VCaP (cell line): ENCODE data around the gene IGSF9B.

Source experiments
- H3K27ac ChIP-seq: fragments of 450-650 bp; 2 replicates; pipeline ENCODE4 v1.5.1; 2017
- TF ChIP-seq, protein P1 (sequence below): fragments of 450-650 bp; conservative IDR thresholded peaks from 2 replicates; pipeline ENCODE4 v1.5.1; 2017; ENCODE audit warnings: mild to moderate bottlenecking, moderate library complexity

The IGSF9B gene

DNA sequence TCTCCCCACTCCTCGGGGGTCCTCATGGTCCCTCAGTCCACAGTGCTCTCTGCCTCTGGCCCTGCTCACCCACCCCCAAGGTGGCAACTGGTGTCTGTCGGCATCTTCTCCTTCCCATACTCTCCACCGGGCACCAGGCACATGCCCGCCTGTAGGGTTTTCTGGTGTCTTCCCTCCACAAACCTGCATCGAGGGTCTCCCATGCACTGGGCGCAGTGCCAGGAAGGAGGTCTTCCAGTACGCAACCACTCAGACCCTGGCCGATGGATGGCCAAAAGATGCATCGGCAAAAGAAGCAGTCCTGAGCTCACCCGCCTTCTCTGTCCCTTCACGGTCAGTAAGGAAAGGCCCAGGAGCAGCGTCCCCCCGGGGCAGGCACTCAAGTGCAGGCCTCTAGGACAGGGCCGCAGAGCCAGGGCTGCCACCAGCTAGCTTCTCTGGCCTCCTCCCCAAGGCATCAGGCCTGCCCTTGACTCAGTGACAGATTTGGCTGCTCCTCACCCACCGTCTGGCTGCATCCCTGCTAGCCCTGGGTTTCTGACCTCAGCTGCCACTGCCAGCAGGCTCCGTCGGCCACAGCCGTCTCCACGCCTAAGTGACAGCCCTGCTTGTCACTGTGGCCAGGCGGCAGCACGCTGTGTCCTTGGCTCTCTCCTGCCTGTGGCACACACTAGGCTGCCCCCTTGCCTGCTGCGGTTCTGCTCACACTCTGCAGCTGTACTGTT lies 32.1 kb upstream of the IGSF9B start:
- no peak overlapping the region for H3K27ac ChIP-seq
- TF ChIP-seq, protein P1, sequence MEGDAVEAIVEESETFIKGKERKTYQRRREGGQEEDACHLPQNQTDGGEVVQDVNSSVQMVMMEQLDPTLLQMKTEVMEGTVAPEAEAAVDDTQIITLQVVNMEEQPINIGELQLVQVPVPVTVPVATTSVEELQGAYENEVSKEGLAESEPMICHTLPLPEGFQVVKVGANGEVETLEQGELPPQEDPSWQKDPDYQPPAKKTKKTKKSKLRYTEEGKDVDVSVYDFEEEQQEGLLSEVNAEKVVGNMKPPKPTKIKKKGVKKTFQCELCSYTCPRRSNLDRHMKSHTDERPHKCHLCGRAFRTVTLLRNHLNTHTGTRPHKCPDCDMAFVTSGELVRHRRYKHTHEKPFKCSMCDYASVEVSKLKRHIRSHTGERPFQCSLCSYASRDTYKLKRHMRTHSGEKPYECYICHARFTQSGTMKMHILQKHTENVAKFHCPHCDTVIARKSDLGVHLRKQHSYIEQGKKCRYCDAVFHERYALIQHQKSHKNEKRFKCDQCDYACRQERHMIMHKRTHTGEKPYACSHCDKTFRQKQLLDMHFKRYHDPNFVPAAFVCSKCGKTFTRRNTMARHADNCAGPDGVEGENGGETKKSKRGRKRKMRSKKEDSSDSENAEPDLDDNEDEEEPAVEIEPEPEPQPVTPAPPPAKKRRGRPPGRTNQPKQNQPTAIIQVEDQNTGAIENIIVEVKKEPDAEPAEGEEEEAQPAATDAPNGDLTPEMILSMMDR, result no peak

DNA sequence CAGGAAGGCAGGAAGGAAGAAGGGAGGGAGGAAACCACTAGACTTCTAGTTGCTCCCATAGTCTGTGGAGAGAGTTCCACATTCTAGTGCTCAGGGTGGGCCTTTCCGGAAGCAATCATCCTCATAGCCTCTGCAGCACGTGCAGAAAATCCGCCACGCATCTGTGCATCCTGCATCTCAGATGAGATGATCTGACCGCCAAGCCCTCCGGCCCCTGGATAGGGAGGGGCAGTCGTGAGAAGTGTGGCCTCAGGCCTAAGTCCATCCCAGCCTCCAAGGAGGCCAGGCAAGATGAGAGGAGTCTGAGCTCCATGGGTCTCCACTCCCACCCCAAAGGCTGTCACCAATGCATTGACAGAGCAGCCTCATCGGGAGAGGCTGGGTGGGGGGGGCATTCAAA lies 30.4 kb upstream of the IGSF9B start:
- TF ChIP-seq, protein P1, result no peak
- no peak overlapping the region for H3K27ac ChIP-seq

DNA sequence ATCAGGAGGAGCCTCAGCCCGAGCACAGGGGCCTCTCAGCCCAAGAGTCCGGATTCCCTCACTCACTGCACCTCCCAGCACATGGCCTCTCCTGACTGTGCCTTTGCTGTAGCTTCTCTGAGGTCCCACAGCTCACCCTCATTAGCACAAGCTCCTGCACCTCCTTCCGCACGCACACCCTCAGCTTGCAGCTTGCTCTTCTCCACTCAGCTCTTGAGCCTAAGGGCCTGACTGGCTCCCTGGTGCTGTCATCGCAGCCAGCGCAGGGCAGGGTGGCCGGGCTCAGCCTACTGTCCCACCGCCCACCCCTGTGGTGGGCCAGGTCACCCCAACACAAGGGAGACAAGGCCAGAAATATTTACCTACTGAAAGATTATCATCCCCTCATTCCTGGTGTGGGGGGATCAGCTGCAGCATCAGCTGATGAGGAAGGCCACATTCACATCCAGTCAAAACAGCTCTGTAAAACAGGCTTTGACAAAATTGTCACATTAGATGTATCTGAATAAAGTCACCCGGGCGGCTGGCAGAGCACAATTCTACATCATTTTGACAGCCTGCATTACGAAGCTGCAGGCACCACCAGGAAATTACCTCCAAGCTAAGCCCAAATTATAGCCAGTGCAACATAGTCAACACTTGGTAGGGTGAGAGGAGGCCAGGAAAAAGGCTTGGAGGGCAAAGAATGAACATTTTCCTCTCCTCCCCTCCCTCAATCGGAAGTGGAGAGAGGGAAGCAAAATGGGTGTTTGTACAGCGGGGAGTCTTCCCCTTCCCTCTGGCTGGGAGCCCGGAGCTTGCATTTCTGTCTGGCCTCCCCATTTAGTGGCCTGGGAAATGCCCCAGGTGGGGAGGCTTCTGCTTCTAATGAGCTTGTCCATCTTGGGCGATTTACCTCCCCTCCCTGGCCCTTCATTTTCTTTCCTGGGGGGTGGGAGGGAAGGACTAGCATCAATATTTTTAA lies 29.5 kb upstream of the IGSF9B start:
- H3K27ac ChIP-seq, result no peak overlapping the region

DNA sequence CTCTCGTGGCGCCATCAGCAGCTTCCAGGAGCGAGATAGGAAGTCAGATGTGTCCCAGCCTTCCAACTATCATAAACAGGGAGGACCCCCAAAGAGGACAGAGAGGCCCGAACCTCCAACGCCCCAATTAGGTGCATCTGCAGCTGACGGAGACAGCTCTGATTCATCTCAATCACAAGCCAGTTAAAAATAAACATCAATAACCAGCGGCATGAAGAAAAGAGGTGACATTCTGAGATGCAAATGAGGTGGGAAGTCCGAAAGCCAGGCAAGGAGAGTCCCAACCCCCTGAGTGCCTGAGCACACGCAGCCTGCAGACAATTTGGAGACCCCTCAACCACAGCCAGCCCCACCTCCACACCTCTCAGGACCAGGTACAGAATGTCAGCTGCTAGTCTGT lies 28.1 kb upstream of the IGSF9B start:
- TF ChIP-seq, protein P1, result no peak
- no peak overlapping the region for H3K27ac ChIP-seq

More for the DNA sequence above, 29.5 kb upstream of the IGSF9B start:
- TF ChIP-seq, protein P1, result no peak

DNA sequence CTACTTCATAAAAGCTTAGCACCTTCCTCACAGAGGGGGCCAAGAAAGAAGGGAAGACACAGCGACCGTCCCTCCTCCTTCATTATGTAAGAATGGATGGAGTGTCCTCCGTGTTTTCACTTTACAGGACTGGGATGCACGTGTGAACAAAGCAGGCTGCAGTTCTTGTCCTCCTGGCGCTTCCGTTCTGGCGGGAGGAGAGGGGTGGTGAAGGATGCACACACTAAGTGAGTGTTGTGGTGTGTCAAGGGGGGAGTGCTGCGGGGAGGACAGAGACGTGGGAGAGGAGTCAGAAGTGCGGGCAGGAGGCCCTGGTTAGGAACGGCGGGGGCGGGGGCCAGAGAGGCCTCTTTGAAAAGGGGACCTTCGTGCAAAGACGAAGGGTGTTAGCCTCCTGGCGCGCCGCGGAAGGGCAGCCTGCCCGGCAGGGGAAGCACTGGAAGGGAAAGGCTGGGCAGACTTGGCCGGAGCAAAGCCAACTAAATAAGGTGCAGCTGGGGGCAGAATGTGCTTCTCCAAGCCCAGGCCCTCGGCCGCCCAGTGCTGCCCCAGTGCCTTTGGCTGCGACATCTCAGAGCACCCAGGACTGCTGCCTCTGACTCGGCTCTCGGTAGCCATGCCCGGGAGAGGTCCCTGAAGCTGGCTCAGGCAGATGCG lies 27.0 kb upstream of the IGSF9B start:
- H3K27ac ChIP-seq, result no peak overlapping the region
- TF ChIP-seq, protein P1, result no peak

DNA sequence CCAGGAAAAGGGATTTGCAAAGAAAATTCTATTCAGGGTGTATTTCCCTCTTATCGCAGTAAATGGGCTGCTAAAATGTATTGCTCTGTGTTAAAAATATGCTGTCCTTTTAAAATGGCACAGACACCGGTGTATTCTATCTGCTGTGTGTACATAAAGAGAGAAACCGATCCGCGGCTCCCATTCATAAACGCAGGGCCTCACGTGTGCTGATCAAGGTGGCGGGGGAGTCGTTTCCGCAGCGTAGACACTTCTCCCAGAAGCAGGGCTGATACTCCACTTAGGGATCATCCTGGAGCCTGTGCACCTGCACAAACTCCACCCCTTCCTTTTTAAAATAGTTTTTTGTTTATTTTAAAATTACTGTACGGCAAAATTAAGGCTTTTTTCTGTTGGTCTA lies 26.1 kb upstream of the IGSF9B start:
- H3K27ac ChIP-seq, result no peak overlapping the region
- TF ChIP-seq, protein P1, result no peak

DNA sequence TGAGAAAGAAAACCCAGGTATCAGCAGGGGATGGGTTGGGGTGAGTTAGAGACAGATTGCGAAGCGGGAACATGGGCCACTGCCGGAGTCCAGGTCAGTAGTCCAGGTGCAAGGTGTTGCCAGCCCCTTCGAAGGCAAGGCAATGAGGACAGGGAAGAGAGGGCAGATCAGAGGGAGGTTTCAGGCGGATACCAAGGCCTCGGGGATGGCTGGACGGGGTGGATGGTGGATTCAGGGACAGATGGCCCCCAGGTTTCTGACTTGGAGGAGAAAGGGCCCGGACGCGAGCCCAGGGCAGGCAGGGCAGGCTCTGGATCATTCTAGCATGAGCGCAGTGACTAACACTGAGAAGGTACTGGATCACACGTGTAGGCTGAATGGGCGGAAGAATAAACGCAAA lies 25.4 kb upstream of the IGSF9B start:
- TF ChIP-seq, protein P1, result no peak
- no peak overlapping the region for H3K27ac ChIP-seq
